ENCODE results near the gene ANKRD35.
A peak's percentile ranks its signal among the peaks of the same experiment; 100 is the strongest.

Gene ANKRD35

DNA sequence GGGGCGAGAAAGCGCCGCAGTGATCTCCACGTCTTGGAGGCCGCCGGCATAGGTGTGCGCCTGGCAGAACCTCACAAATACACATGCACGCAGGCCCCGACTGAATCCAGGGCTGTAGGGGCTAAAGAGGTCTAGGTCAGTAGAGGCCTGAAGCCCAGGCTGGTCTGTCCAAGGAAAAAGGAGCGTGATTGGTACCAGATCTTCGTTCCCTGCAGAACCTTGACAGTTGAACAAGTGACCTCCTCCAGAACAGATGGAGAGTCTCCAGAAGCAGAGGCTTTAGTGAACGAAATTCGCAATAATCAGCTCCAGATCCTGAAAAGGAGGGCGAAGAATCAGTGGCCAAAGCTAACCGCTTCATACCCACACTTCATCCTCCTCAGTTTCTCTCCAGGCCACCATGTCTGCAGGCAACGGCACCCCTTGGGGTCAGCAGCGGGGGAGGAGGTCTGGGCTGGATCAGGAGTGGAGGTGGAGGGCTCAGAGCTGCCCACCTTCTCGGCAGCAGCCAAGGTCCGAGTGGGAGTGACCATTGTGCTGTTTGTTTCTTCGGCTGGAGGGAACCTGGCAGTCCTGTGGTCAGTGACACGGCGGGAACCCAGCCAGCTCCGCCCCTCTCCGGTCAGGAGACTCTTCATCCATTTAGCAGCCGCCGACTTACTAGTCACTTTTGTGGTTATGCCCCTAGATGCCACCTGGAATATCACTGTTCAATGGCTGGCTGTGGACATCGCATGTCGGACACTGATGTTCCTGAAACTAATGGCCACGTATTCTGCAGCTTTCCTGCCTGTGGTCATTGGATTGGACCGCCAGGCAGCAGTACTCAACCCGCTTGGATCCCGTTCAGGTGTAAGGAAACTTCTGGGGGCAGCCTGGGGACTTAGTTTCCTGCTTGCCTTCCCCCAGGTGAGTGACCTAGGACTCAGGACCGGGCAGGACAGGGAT is 33.6 kb upstream of the ANKRD35 start:
- DNase-seq (ENCODE audit: low read depth), result peak; percentile 79
- peak; percentile 7 for TF ChIP-seq CTCF (conservative IDR thresholded peaks at IDR 0.05; ENCODE audit: control insufficient read depth, insufficient read depth, low read depth, low read length)
- H3K4me3 ChIP-seq (ENCODE audit: control insufficient read depth, low read depth, low read length), result peak overlapping the region; percentile 74

DNA sequence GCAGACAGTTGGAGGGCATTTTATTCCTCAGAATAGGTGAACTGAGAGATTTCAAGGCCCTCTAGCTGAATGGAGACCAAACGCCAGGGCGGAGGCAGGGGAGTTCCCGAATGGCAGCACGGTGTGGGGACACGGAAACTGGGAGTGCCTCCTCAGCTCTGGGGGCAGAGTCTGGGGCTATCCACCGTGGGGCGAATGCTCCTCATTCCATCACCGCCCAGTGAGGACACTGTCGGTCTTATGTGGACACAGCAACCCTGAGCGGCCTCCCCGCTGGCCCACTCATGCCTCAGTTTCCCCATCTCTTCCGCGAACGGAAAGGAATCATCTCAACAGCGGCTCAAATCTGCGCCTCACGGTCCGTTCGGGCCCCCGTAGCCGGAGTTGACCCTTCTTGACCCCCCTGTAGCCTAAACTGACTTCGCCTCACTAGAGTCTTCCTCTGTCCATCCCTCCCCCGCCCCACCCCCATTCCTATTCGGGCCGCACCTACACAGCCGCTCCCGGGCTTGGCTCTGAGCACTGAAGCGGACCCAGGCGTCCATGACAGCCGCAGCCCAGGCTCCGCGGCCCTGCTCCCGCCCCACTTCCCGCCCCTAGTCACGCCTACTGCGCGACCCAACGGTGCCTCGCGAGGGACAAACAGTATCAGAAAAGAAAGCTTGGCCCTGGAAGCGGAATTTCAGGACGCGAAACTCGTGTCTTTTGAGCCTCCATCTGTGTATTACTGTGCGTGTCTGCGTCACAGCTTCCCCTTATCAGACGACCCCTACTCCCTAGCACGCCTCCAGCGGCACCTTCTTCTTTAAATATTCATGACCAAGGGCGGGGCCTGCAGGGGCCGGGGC is 32.7 kb upstream of the ANKRD35 start, which contains the start of gene PEX11B:
Gene PEX11B, minus strand, starts transcription at position 574 of the 848 bp plus-strand sequence. Its CDS starts 29 bp downstream, at position 545.
- TF ChIP-seq CTCF (conservative IDR thresholded peaks at IDR 0.05; ENCODE audit: control insufficient read depth, insufficient read depth, low read depth, low read length), result no peak
- DNase-seq (ENCODE audit: low read depth), result peak; percentile 82
- H3K4me3 ChIP-seq (ENCODE audit: control insufficient read depth, low read depth, low read length), result peak within 1 kb of the TSS; percentile 74

- TF ChIP-seq CTCF (conservative IDR thresholded peaks at IDR 0.05; ENCODE audit: control insufficient read depth, insufficient read depth, low read depth, low read length), result no peak
- DNase-seq (ENCODE audit: low read depth), result no peak
- peak overlapping the region; percentile 74 for H3K4me3 ChIP-seq (ENCODE audit: control insufficient read depth, low read depth, low read length)
These were observed 31.9 kb upstream of the ANKRD35 start for GRCh38 chr1:145917595-145917994.

- H3K4me3 ChIP-seq (ENCODE audit: control insufficient read depth, low read depth, low read length), result no peak overlapping the region
- DNase-seq (ENCODE audit: low read depth), result peak; percentile 68
- TF ChIP-seq CTCF (conservative IDR thresholded peaks at IDR 0.05; ENCODE audit: control insufficient read depth, insufficient read depth, low read depth, low read length), result no peak
These were observed 31.1 kb upstream of the ANKRD35 start for GRCh38 chr1:145916745-145917144.

- no peak for TF ChIP-seq CTCF (conservative IDR thresholded peaks at IDR 0.05; ENCODE audit: control insufficient read depth, insufficient read depth, low read depth, low read length)
- DNase-seq (ENCODE audit: low read depth), result no peak
- H3K4me3 ChIP-seq (ENCODE audit: control insufficient read depth, low read depth, low read length), result no peak overlapping the region
These were observed 26.5 kb upstream of the ANKRD35 start for GRCh38 chr1:145912128-145912641.

GRCh38 chr1:145908653-145909052 is 23.0 kb upstream of the ANKRD35 start:
- peak overlapping the region; percentile 50 for H3K4me3 ChIP-seq (ENCODE audit: control insufficient read depth, low read depth, low read length)
- TF ChIP-seq CTCF (conservative IDR thresholded peaks at IDR 0.05; ENCODE audit: control insufficient read depth, insufficient read depth, low read depth, low read length), result no peak
- DNase-seq (ENCODE audit: low read depth), result peak; percentile 94

All from fibroblast of mammary gland (primary cell).